DND-41 (cell line): ENCODE data around the gene MYH9.

Experiments
- ATAC-seq: fragments of 200-7000 bp; cut with Tn5 transposase; 3 replicates; pipeline ENCODE4 v1.9.1; 2021; ENCODE audit warnings: low read depth; ENCODE audit not compliant: insufficient read depth
- DNase-seq: peaks from one replicate; pipeline ENCODE4 v3.0.0-alpha.2; 2020
- H2AFZ ChIP-seq: 2 replicates; pipeline ENCODE4 v1.6.0; 2012; ENCODE audit warnings: low read depth, low read length
- H3K27ac ChIP-seq: 2 replicates; pipeline ENCODE4 v1.5.1; 2012; ENCODE audit warnings: low read length, inconsistent platforms
- H3K27me3 ChIP-seq: fragments of 200-600 bp; sonication (generic); 2 replicates; pipeline ENCODE4 v1.6.0; 2012; ENCODE audit warnings: low read length, mild to moderate bottlenecking, inconsistent platforms; ENCODE audit not compliant: insufficient read depth, poor library complexity
- H3K36me3 ChIP-seq: 2 replicates; pipeline ENCODE4 v1.5.1; 2012; ENCODE audit warnings: low read length, inconsistent platforms; ENCODE audit not compliant: insufficient read depth
- H3K4me1 ChIP-seq: 2 replicates; pipeline ENCODE4 v1.5.1; 2012; ENCODE audit warnings: mild to moderate bottlenecking, low read length; ENCODE audit not compliant: insufficient read depth
- H3K4me2 ChIP-seq: 2 replicates; pipeline ENCODE4 v1.6.0; 2012; ENCODE audit warnings: mild to moderate bottlenecking, moderate library complexity, low read length, inconsistent platforms; ENCODE audit not compliant: insufficient read depth
- H3K4me3 ChIP-seq, 2 experiments: fragments of 200-600 bp in 1 of 2; shearing (Covaris generic) in 1 of 2; 2 replicates each; pipeline ENCODE4 v1.5.1; 2012 to 2016; ENCODE audit warnings: inconsistent platforms in 2 of 2, low read length in 2 of 2, mild to moderate bottlenecking in 2 of 2, low read depth in 1 of 2, moderate library complexity in 1 of 2
- H3K79me2 ChIP-seq: 2 replicates; pipeline ENCODE4 v1.6.0; 2012; ENCODE audit warnings: low read length, inconsistent platforms; ENCODE audit not compliant: insufficient read depth
- H3K9ac ChIP-seq: 2 replicates; pipeline ENCODE4 v1.6.0; 2012; ENCODE audit warnings: low read depth, mild to moderate bottlenecking, inconsistent platforms, low read length, moderate library complexity
- H3K9me3 ChIP-seq: 2 replicates; pipeline ENCODE4 v1.5.1; 2012; ENCODE audit warnings: low read length, moderate library complexity, mild to moderate bottlenecking, inconsistent platforms; ENCODE audit not compliant: insufficient read depth, severe bottlenecking
- H4K20me1 ChIP-seq: 2 replicates; pipeline ENCODE4 v1.6.0; 2012; ENCODE audit warnings: low read length; ENCODE audit not compliant: insufficient read depth
- EZH2 ChIP-seq: IDR thresholded peaks from 3 replicates; pipeline ENCODE4 v1.6.1; 2012; ENCODE audit warnings: borderline replicate concordance, low read depth, mild to moderate bottlenecking, moderate library complexity, low read length, inconsistent platforms; ENCODE audit not compliant: severe bottlenecking
- TF ChIP-seq, protein P1 (sequence below): IDR thresholded peaks from 2 replicates; pipeline ENCODE4 v1.5.1; 2012; ENCODE audit warnings: borderline replicate concordance, low read length, moderate library complexity, mild to moderate bottlenecking; ENCODE audit not compliant: poor library complexity, severe bottlenecking; ENCODE audit errors: extremely low read depth

Gene MYH9

DNA sequence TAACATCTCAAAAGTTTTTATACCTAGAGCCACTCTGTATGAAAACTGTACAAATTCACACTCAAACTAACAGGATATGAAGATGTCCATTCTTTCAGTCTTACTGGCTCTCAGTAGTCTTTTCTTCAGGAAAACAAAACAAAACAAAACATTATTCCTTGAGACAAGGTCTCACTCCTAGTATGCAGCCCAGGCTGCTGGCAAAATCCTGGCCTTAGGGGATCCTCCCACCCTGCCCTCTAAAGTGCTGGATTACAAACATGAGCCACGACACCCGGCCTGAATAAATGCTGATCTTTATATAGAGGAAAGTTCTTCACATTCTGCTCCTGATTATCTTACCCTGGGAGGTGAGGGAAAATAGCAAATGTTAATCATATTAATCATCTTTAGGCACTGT lies 153.6 kb downstream of the MYH9 start:
- H3K9me3 ChIP-seq: no peaks in the 10 kb centered on the region
- no peak overlapping the region for H3K4me3 ChIP-seq
- H3K79me2 ChIP-seq: peaks cover 45% of the 10 kb centered on the region
- H3K4me1 ChIP-seq: peaks cover 35% of the 10 kb centered on the region
- H3K9ac ChIP-seq: no peak overlapping the region
- H3K27me3 ChIP-seq: no peaks in the 10 kb centered on the region
- no peak overlapping the region for H3K4me2 ChIP-seq
- peaks cover 72% of the 10 kb centered on the region for H3K36me3 ChIP-seq
- no peak overlapping the region for H2AFZ ChIP-seq
- TF ChIP-seq, protein P1, sequence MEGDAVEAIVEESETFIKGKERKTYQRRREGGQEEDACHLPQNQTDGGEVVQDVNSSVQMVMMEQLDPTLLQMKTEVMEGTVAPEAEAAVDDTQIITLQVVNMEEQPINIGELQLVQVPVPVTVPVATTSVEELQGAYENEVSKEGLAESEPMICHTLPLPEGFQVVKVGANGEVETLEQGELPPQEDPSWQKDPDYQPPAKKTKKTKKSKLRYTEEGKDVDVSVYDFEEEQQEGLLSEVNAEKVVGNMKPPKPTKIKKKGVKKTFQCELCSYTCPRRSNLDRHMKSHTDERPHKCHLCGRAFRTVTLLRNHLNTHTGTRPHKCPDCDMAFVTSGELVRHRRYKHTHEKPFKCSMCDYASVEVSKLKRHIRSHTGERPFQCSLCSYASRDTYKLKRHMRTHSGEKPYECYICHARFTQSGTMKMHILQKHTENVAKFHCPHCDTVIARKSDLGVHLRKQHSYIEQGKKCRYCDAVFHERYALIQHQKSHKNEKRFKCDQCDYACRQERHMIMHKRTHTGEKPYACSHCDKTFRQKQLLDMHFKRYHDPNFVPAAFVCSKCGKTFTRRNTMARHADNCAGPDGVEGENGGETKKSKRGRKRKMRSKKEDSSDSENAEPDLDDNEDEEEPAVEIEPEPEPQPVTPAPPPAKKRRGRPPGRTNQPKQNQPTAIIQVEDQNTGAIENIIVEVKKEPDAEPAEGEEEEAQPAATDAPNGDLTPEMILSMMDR: no peak
- TF ChIP-seq EZH2: no peak
- H4K20me1 ChIP-seq: no peaks in the 10 kb centered on the region
- DNase-seq (no peak), ATAC-seq (no peak)
- no peak overlapping the region for H3K27ac ChIP-seq

GRCh38 chr22:36233796-36234195 lies 154.0 kb downstream of the MYH9 start:
- Histone ChIP-seq H4K20me1 (no peaks in the 10 kb centered on the region), H3K4me2 (no peak overlapping the region), H3K79me2 (peaks cover 41% of the 10 kb centered on the region), H3K27me3 (no peaks in the 10 kb centered on the region), H3K9me3 (no peaks in the 10 kb centered on the region), H3K36me3 (peaks cover 75% of the 10 kb centered on the region), H3K4me1 (peaks cover 34% of the 10 kb centered on the region), H3K4me3 (no peak overlapping the region), H3K9ac (no peak overlapping the region), H2AFZ (no peak overlapping the region), H3K27ac (no peak overlapping the region)
- DNase-seq: no peak
- no peak for ATAC-seq
- TF ChIP-seq EZH2: no peak
- TF ChIP-seq, protein P1: no peak

DNA sequence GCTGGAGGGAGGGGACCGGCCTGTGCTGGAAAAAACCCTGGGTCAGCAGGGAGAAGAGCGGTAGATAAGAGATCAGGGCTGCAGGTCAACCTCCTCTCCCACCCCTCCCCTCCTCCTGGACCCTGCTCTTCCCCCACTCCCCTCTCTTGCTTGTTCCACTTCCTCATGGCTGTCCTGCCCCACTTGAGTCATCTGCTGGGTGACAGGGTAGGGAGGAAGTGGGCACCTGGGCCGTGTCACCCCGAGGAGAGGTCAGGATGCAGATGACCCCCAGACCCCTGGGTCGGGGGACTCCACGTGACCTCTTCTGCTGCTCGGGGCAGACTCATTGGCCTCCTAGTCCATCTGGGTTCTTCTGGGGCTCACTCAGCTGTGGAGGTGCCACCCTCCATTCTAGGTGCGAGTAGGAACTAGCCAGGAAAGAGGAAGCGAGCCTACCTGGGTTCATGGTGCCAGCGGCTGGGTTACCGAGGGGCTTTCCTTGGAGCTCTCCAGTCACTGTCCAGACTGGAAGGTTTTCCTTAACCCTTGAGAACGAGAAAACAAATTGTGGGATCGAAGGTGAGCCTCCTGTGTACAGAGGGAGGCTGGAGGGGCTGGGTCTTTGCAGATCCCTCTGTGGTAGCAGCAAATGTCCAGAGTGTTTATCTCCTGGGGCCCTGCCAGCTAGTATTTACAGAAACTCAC lies 154.9 kb downstream of the MYH9 start:
- Histone ChIP-seq H3K27me3 (no peaks in the 10 kb centered on the region), H3K9ac (no peak overlapping the region), H2AFZ (no peak overlapping the region), H4K20me1 (no peaks in the 10 kb centered on the region), H3K27ac (no peak overlapping the region), H3K36me3 (peaks cover 84% of the 10 kb centered on the region), H3K9me3 (no peaks in the 10 kb centered on the region), H3K4me1 (peaks cover 25% of the 10 kb centered on the region), H3K79me2 (peaks cover 32% of the 10 kb centered on the region), H3K4me2 (no peak overlapping the region), H3K4me3 (no peak overlapping the region)
- TF ChIP-seq EZH2: no peak
- TF ChIP-seq, protein P1: no peak
- ATAC-seq: no peak
- no peak for DNase-seq
